Pons (tissue), 1 donor: ENCODE measurements around the gene SPTBN4.
"Not testable (repeated sequence)": the region's sequence is repeated elsewhere in the genome, so short reads cannot be mapped to it uniquely, and the experiment has no call there.

Source experiments
- DNase-seq: peaks from one replicate; pipeline ENCODE4 v3.0.0-alpha.2; 2016; ENCODE audit warnings: low spot score

The SPTBN4 gene

GRCh38 chr19:40441719-40442253 lies 25.0 kb upstream of the SPTBN4 start:
- no peak for DNase-seq

GRCh38 chr19:40442328-40443130 lies 24.3 kb upstream of the SPTBN4 start:
- no peak for DNase-seq

- peak; percentile 98 for DNase-seq
These were observed 23.4 kb upstream of the SPTBN4 start for GRCh38 chr19:40443131-40443999.

- DNase-seq = peak; percentile 95
These were observed 22.6 kb upstream of the SPTBN4 start, which contains the start of gene SERTAD3 for GRCh38 chr19:40444000-40444824. Gene SERTAD3 (minus strand): TSS chr19:40444335. CDS start chr19:40442080, 2,255 bp downstream.

GRCh38 chr19:40444825-40445312 lies 21.9 kb upstream of the SPTBN4 start:
- DNase-seq = no peak

- DNase-seq = no peak
These were observed 21.0 kb upstream of the SPTBN4 start for GRCh38 chr19:40445780-40446262.

GRCh38 chr19:40446263-40446784 lies 20.5 kb upstream of the SPTBN4 start:
- DNase-seq = no peak

- DNase-seq = no peak
These were observed 17.3 kb upstream of the SPTBN4 start for GRCh38 chr19:40449506-40449905.

GRCh38 chr19:40450664-40451063 lies 16.1 kb upstream of the SPTBN4 start:
- DNase-seq = no peak

GRCh38 chr19:40452016-40452415 lies 14.8 kb upstream of the SPTBN4 start:
- no peak for DNase-seq

- DNase-seq = no peak
These were observed 13.6 kb upstream of the SPTBN4 start for GRCh38 chr19:40453151-40453735.

- not testable (repeated sequence) for DNase-seq
These were observed 12.9 kb upstream of the SPTBN4 start for GRCh38 chr19:40453943-40454342.

GRCh38 chr19:40457048-40457447 lies 9.8 kb upstream of the SPTBN4 start:
- no peak for DNase-seq

- DNase-seq = no peak
These were observed 8.7 kb upstream of the SPTBN4 start for GRCh38 chr19:40457953-40458596.

- DNase-seq = no peak
These were observed 8.2 kb upstream of the SPTBN4 start for GRCh38 chr19:40458597-40458974.

- DNase-seq = no peak
These were observed 6.6 kb upstream of the SPTBN4 start for GRCh38 chr19:40460185-40460584.

- peak; percentile 23 for DNase-seq
These were observed 5.1 kb upstream of the SPTBN4 start for GRCh38 chr19:40461669-40462221.

GRCh38 chr19:40463587-40464037 lies 3.2 kb upstream of the SPTBN4 start:
- DNase-seq = not testable (repeated sequence)

- peak; percentile 79 for DNase-seq
These were observed 2.5 kb upstream of the SPTBN4 start for GRCh38 chr19:40464059-40465024.
